Liver (tissue), 3 donors: Measurements from ENCODE around the gene FARS2.

Experiments used
- CTCF ChIP-seq: fragments of 150-350 bp; IDR thresholded peaks from 2 replicates; pipeline ENCODE4 v1.5.1; 2017; ENCODE audit warnings: improper control_type of control experiment, low read depth, low read length; ENCODE audit not compliant: missing input control
- TAF1 ChIP-seq: conservative IDR thresholded peaks from 2 replicates; pipeline ENCODE4 v1.6.1; 2016; ENCODE audit warnings: antibody characterized with exemption, mild to moderate bottlenecking
- YY1 ChIP-seq: IDR thresholded peaks from 2 replicates; pipeline ENCODE4 v1.6.1; 2016; ENCODE audit warnings: antibody characterized with exemption, mild to moderate bottlenecking
- donor health status: healthy.
- donor health status: healthy.

- no peak for TF ChIP-seq CTCF
- no peak for TF ChIP-seq YY1
- TF ChIP-seq TAF1 = no peak
Measured at GRCh38 chr6:5287966-5288297, 26.6 kb downstream of the FARS2 start.
